Mammary epithelial cell (primary cell): ENCODE data around the gene LPP.

ENCODE experiments used
- CTCF ChIP-seq, 2 donors: IDR thresholded peaks in 1 of 2; conservative IDR thresholded peaks in 1 of 2; 2 replicates each; pipeline ENCODE4 v1.5.1; 2011 to 2012; ENCODE audit warnings: inconsistent platforms in 2 of 2, low read length in 2 of 2, mild to moderate bottlenecking in 2 of 2, control low read depth in 1 of 2, low read depth in 1 of 2; ENCODE audit not compliant: insufficient read depth in 1 of 2; ENCODE audit errors: extremely low read depth in 1 of 2
- EZH2 ChIP-seq: IDR thresholded peaks from 2 replicates; pipeline ENCODE4 v1.6.1; 2012; ENCODE audit warnings: low read length, inconsistent platforms, borderline replicate concordance

GRCh38 chr3:188926741-188927511, 773.0 kb downstream of the LPP start:
- TF ChIP-seq CTCF (conservative IDR thresholded peaks at IDR 0.05 in 1 of 2, IDR thresholded peaks at IDR 0.05 in 1 of 2; ENCODE audit: extremely low read depth in 1 of 2, insufficient read depth in 1 of 2, low read depth in 1 of 2, low read length in 2 of 2) (no peak), EZH2 (no peak)
